Mesodermal cell (in vitro differentiated cells): ENCODE data around the gene ROR2.
A peak's percentile ranks its signal among the peaks of the same experiment; 100 is the strongest.

Source experiments
- H3K27ac ChIP-seq: 2 replicates; pipeline ENCODE4 v1.7.0; 2013; ENCODE audit warnings: mild to moderate bottlenecking, low read depth, low read length, moderate library complexity; ENCODE audit not compliant: severe bottlenecking
- H3K36me3 ChIP-seq: 2 replicates; pipeline ENCODE4 v1.7.1; 2013; ENCODE audit warnings: mild to moderate bottlenecking, low read length, moderate library complexity; ENCODE audit not compliant: control insufficient read depth, insufficient read depth
- H3K4me1 ChIP-seq: one replicate; pipeline ENCODE4 v1.7.1; 2013; ENCODE audit warnings: mild to moderate bottlenecking, low read length; ENCODE audit not compliant: insufficient read depth, control insufficient read depth, poor library complexity, severe bottlenecking
- H3K4me3 ChIP-seq: 2 replicates; pipeline ENCODE4 v1.7.0; 2013; ENCODE audit warnings: low read length, control low read depth, mild to moderate bottlenecking; ENCODE audit not compliant: insufficient read depth, poor library complexity, severe bottlenecking; ENCODE audit errors: extremely low read depth
- H3K9me3 ChIP-seq: 2 replicates; pipeline ENCODE4 v1.7.1; 2013; ENCODE audit warnings: mild to moderate bottlenecking, low read length, moderate library complexity; ENCODE audit not compliant: control insufficient read depth
- WGBS, 2 experiments: methylation state at CpG; one replicate each; pipeline ENCODE4 v1.1.5; 2013; ENCODE audit warnings: missing lambda C conversion rate in 2 of 2; ENCODE audit not compliant: insufficient coverage in 2 of 2; 5-methylcytosine and 5-hydroxymethylcytosine counted together

Gene ROR2

DNA sequence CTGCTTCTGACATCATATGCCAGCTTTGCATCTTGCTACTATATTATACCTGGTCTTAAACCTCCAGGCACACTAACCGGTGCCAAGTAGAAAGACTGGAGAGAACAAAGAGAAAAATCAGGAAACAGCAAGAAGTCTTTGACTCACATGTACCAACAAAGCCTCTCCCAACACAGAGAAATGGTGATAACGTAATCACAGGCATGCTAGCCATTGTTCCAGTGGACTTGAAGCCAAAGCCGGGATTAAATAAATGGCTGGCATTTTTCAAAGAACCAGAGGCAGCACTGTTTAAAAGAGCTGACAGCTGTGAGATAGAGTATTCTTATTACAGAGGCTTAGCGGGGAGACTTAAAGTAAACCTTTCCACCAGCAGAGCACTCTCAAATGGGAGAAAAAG lies 378.0 kb downstream of the ROR2 start:
- H3K27ac ChIP-seq = no peak overlapping the region
- 40 to 88% methylated on average over 1 to 3 of the region's 4 CpGs for WGBS, 2 experiments
- peaks cover 6% of the 10 kb centered on the region for H3K4me1 ChIP-seq
- H3K36me3 ChIP-seq = no peaks in the 10 kb centered on the region
- H3K9me3 ChIP-seq = peaks cover 5% of the 10 kb centered on the region
- H3K4me3 ChIP-seq = no peak overlapping the region

DNA sequence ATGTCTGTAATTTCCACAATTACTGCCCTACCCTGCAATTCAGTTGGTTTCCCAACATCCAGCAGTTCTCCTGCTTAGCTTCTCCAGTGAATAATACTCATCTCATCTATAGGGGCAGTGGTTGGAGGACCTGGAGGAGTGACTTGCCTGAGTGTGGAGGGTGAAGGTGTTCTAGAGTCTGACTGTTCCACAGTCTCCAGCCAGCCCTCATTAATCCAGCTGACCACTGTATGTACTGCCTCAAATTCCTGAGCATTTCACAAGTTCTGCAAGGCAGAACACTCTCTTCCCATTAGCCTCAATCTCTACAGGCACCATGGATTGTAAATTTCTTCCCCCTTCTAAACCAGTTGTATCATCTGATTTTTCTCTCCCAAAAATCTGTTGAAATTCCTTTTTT lies 379.0 kb downstream of the ROR2 start:
- Histone ChIP-seq H3K4me1 (peaks cover 6% of the 10 kb centered on the region), H3K36me3 (no peaks in the 10 kb centered on the region), H3K9me3 (peaks cover 5% of the 10 kb centered on the region), H3K27ac (no peak overlapping the region), H3K4me3 (no peak overlapping the region)

DNA sequence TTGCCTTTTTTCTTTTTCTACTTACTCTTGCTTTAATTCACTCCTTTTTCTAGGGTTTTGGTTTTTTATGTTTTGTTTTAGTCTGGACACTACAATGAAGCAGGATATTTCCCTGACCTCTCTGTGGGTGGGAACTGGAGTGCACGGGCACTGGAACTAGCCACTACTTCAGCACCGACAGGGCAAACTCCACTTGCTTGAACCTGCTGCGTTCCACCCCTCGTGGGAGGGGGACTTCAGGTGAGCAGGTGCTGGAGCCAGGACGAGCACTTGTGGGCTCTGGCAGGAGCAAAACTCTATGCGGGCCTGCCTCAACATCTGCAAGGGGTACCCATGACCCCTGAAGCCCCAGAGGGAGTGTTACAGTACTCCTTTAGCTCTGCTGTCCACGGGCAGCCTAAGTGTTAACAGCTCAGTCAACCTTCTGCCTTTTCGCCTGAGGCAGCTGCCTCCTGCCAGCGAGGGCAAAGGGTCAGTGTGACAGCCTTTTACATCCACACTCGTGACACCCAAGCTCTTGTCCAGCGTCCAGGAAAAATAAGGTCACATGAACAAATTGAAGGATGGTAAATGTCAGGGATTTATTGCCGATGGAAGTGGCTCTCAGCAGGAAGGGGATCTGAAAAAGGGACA lies 382.3 kb downstream of the ROR2 start:
- Histone ChIP-seq H3K9me3 (peaks cover 5% of the 10 kb centered on the region), H3K27ac (no peak overlapping the region)

DNA sequence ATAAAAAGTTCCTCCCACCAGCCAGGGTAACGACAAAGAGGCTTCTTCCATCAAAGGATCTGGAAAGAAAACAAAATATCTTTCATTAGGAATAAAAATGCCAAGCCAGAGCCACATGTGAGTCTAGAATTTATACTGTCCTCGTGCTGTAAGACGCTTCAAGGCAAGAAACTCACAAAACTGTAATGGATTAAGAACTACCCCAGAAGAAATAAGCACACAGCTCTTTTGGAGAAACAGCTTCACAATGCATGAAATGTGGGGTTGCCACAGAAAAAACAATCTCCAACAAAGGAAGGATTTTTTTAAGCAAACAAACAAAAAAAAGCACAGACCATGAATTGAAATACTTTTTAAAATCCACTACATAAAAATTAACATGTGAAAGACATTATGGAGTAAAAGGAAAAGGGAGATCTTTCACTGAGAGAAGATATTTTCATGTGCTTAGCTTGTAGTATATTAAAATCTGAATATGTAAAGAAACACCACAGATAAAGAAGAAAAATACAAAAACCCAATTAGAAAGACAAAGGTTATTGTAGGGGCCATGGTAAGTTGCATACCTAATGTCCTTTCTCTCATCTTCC lies 385.9 kb downstream of the ROR2 start:
- 40% methylated on average over 2 of the region's 3 CpGs; no CpG with 5 or more reads in 1 of the 2 experiments for WGBS, 2 experiments
- no peak overlapping the region for H3K4me3 ChIP-seq
- H3K9me3 ChIP-seq = peaks cover 5% of the 10 kb centered on the region
- peaks cover 3% of the 10 kb centered on the region for H3K4me1 ChIP-seq
- no peak overlapping the region for H3K27ac ChIP-seq
- H3K36me3 ChIP-seq = no peaks in the 10 kb centered on the region

More for the DNA sequence above, 382.3 kb downstream of the ROR2 start:
- 91% methylated on average over 10 to 12 of the region's 12 CpGs for WGBS, 2 experiments
- H3K4me1 ChIP-seq = peaks cover 4% of the 10 kb centered on the region
- no peak overlapping the region for H3K4me3 ChIP-seq
- H3K36me3 ChIP-seq = no peaks in the 10 kb centered on the region

DNA sequence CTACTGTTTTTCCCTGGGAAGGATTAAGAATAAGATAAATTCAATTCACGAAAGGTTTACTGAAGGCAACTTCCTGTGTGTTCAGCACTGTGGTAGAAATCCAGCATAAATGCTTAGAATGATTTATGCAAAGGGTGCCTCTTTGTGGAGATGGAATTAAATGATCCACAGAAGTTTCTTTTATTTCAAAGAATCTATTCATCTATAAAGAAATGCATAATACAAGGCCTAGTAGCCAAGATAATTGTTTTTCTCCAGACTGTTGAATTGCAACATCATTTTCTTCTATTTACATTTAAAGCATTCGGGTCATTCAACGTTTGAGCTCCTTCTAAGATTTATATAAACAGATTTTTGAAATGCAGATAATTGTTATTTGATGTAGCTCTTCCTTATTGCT lies 387.6 kb downstream of the ROR2 start:
- no peak overlapping the region for H3K4me3 ChIP-seq
- H3K9me3 ChIP-seq = no peaks in the 10 kb centered on the region
- H3K4me1 ChIP-seq = peaks cover 3% of the 10 kb centered on the region
- no peak overlapping the region for H3K27ac ChIP-seq
- WGBS, 2 experiments = 100% methylated on average over 1 of the region's 3 CpGs; no CpG with 5 or more reads in 1 of the 2 experiments
- H3K36me3 ChIP-seq = no peaks in the 10 kb centered on the region

DNA sequence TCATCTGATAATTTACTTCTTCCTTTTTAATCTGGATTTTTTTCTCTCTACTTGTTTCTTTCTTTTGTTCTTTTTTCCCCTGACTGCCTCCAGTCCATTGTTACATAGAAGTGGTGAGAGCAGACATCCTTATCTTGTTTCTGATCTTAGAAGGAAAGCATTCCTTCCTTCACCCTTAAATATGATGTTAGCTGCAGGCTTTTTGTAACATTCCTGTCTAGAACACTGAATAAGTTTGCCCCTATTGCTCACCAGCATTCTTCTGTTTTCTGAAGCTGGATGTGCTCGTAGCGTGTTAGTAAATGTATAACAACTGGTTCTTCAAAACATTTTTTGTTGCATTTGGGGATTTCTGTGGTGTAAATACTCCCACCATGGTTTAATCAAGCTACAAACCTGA lies 389.7 kb downstream of the ROR2 start:
- no CpG with 5 or more reads among the region's 2 CpGs for WGBS, 2 experiments
- H3K4me1 ChIP-seq = peaks cover 3% of the 10 kb centered on the region
- peak overlapping the region; percentile 42 for H3K27ac ChIP-seq
- H3K4me3 ChIP-seq = no peak overlapping the region
- no peaks in the 10 kb centered on the region for H3K36me3 ChIP-seq
- H3K9me3 ChIP-seq = peaks cover 1% of the 10 kb centered on the region

DNA sequence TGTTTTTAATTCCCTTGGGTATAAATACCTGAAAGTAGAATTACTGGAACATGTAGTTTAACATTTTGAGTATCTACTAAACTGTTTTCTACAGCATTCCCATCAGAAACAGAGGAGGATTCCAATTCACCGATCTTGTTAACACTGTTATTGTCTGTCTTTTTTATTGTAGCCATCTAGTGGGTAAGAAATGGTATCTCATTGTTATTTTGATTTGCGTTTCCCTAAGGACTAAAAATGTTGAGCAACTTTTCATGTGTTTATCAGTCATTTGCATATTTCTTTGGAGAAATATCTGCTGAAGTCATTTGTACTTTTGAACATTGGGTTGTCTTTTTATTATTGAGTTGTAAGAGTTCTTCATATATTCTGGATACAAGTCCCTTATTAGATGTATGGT lies 391.1 kb downstream of the ROR2 start:
- H3K4me1 ChIP-seq = peaks cover 3% of the 10 kb centered on the region
- whole genome bisulfite sequencing, 2 experiments = 82% methylated on average over 1 of the region's 2 CpGs; no CpG with 5 or more reads in 1 of the 2 experiments
- no peak overlapping the region for H3K27ac ChIP-seq
- peaks cover 7% of the 10 kb centered on the region for H3K9me3 ChIP-seq
- no peak overlapping the region for H3K4me3 ChIP-seq
- no peaks in the 10 kb centered on the region for H3K36me3 ChIP-seq

DNA sequence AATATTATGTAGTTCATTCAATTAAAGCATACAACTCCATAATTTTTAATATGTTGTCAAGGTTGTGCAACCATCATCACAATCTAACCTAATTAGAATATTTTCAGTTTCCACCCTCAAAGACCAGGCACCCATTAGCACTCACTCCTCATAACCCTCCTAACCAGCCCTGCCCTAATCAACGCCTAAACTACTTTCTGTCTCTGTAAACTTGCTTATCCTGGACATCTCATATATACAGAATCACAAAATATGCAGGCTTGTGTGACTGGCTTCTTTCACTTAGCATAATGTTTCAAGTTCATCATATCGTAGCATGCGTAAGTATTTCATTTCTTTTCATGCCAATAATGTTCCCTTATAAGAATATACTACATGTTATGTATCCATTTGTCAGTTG lies 391.6 kb downstream of the ROR2 start:
- no peak overlapping the region for H3K4me3 ChIP-seq
- peaks cover 3% of the 10 kb centered on the region for H3K4me1 ChIP-seq
- H3K36me3 ChIP-seq = no peaks in the 10 kb centered on the region
- WGBS, 2 experiments = 88 to 89% methylated on average over 1 to 3 of the region's 3 CpGs
- no peak overlapping the region for H3K27ac ChIP-seq
- H3K9me3 ChIP-seq = peaks cover 7% of the 10 kb centered on the region

DNA sequence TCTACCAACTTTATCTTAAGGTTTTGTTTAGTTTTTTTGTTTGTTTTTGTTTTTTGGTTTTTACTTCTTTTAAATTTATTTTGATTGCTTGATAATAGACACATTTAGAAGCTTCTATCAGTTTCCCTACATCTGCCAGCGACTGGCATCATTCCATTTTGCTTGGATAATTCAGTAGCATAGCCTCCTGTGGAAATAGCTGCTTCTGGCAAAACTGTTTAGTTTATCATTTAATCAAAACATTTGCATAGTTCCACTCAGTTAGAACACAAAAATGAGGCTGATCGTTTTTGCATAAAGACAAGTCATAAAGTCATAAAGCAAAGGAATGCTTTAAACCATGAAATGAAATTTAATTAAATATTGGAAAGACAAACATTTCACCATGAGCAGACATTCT lies 392.7 kb downstream of the ROR2 start:
- H3K4me1 ChIP-seq = peaks cover 3% of the 10 kb centered on the region
- peaks cover 7% of the 10 kb centered on the region for H3K9me3 ChIP-seq
- H3K4me3 ChIP-seq = no peak overlapping the region
- 100% methylated on average over 1 of the region's 2 CpGs; no CpG with 5 or more reads in 1 of the 2 experiments for WGBS, 2 experiments
- no peak overlapping the region for H3K27ac ChIP-seq
- H3K36me3 ChIP-seq = no peaks in the 10 kb centered on the region

DNA sequence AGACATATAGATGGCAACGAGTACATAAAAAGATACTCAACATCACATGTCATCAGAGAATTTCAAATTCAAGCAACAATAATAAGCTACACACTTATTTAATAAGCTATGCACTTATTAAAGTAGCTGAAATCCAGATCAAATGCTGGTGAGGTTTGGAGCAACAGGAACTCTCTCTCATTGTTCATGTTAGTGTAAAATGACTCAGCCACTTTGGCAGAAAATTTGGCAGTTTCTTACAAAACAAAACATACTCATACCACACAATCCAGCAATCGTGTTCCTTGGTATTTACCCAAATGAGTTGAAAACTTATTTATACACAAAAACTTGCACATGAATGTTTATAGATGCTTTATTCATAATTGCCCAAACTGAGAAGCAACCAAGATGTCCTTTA lies 394.9 kb downstream of the ROR2 start:
- Histone ChIP-seq H3K27ac (no peak overlapping the region), H3K4me3 (no peak overlapping the region), H3K4me1 (no peaks in the 10 kb centered on the region), H3K9me3 (peaks cover 7% of the 10 kb centered on the region), H3K36me3 (no peaks in the 10 kb centered on the region)
- WGBS, 2 experiments = no CpG with 5 or more reads among the region's 2 CpGs

DNA sequence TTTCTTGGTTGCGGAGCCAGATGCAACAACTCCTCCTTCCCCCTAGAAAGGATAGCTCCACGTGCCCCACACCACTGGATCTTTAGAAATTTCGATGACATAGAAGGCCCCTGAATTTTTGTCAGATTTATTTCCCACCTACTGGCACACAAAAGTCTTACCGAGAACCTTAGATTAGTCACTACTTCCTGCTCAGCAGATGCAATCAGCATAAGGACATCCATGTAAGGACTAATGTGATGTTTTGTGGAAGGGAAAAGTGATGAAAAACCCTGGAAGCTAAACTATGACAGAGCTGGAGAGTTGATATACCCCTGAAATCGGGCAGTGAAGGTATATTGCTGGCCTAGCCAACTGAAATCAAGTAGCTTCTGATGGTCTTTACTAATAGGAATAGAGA lies 400.9 kb downstream of the ROR2 start:
- Histone ChIP-seq H3K9me3 (no peaks in the 10 kb centered on the region), H3K36me3 (no peaks in the 10 kb centered on the region), H3K4me3 (no peak overlapping the region), H3K4me1 (no peaks in the 10 kb centered on the region), H3K27ac (no peak overlapping the region)
- 72 to 88% methylated on average over 1 to 4 of the region's 5 CpGs for WGBS, 2 experiments
